GM23248 (cell line): ENCODE results near the gene FUBP1.

Source experiments
- EZH2 ChIP-seq: fragments of 200-600 bp; sonication (generic); IDR thresholded peaks from 2 replicates; pipeline ENCODE4 v1.6.1; 2018; ENCODE audit warnings: antibody characterized with exemption, mild to moderate bottlenecking; ENCODE audit not compliant: insufficient read depth, poor library complexity, severe bottlenecking
- EZH2phosphoT487 ChIP-seq: fragments of 200-600 bp; sonication (generic); IDR thresholded peaks from 2 replicates; pipeline ENCODE4 v1.6.1; 2018; ENCODE audit warnings: antibody characterized with exemption, moderate library complexity, mild to moderate bottlenecking, low read depth; ENCODE audit not compliant: insufficient read depth

DNA sequence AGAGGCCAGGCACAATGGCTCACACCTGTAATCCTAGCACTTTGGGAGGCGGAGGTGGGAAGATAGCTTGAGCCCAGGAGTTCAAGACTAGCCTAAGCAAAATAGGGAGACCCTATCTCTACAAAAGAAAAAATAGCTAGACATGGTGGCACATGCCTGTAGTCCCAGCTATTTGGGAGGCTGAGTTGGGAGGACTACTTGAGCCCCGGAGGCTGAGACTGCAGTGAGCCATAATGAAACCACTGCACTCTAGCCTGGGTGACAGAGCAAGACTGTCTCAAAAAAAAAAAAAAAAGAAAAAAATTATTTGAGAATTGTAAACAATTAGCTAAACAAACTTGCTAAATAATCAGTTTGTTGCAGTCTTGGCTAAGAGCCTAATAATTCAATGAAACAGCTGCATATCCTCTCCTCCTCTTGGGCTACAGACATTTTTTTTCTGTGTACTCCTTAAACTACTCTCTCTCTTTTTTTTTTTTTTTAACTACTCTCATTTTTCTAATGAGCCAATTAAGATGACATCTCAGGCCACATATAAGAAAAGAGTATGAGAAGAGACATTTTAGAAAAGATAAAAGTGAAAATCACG, 15.3 kb upstream of the FUBP1 start:
- TF ChIP-seq EZH2 (no peak), EZH2phosphoT487 (no peak)
